IMR-90 (cell line): Measurements from ENCODE around the gene AOX1. TPM values are rescaled to one million over a fixed set of nuclear protein-coding genes. Genes with fewer than 3 reads are reported as not detected.

ENCODE experiments used
- ATAC-seq: fragments of 200-7000 bp; cut with Tn5 transposase; 2 replicates; pipeline ENCODE4 v1.9.1; 2020; ENCODE audit warnings: low read depth, mild to moderate bottlenecking, moderate library complexity
- BruUV-seq: library from RNA; stranded (reverse); fragments of 400-500 nt; replicated peaks from 2 replicates; lab custom pipeline; 2021; lab: Mats Ljungman, UMichigan
- CTCF ChIA-PET: fragments of 300-600 bp; formaldehyde crosslinking; extraction: SDS; loops from one replicate; lab custom pipeline; 2021; ENCODE audit warnings: antibody characterized with exemption; lab: Yijun Ruan, JAX
- POLR2A ChIA-PET: fragments of 300-600 bp; sonication (Branson Sonifier 250); formaldehyde crosslinking; loops from one replicate; lab custom pipeline; 2022; ENCODE audit warnings: antibody characterized with exemption; ENCODE audit not compliant: unreplicated experiment; lab: Charles Lee
- DNase-seq: peaks from one replicate; pipeline ENCODE4 v3.0.0; 2013
- H2AFZ ChIP-seq: replicated peaks from 2 replicates; pipeline ENCODE3; 2013; ENCODE audit warnings: low read length, mild to moderate bottlenecking; ENCODE audit not compliant: poor library complexity
- H2AK5ac ChIP-seq: 2 replicates; pipeline ENCODE4 v1.6.1; 2013; ENCODE audit warnings: low read depth, low read length, inconsistent platforms
- H2AK9ac ChIP-seq: replicated peaks from 2 replicates; pipeline ENCODE3; 2013; ENCODE audit warnings: mild to moderate bottlenecking, low read depth, low read length, moderate library complexity; ENCODE audit not compliant: poor library complexity
- H2BK120ac ChIP-seq: 2 replicates; pipeline ENCODE4 v1.6.1; 2013; ENCODE audit warnings: low read depth, low read length, inconsistent platforms
- H2BK15ac ChIP-seq: 3 replicates; pipeline ENCODE4 v1.6.1; 2013; ENCODE audit warnings: low read depth, low read length, inconsistent platforms
- H2BK20ac ChIP-seq: 2 replicates; pipeline ENCODE4 v1.6.1; 2013; ENCODE audit warnings: low read depth, mild to moderate bottlenecking, inconsistent platforms, low read length, moderate library complexity
- H2BK5ac ChIP-seq: 2 replicates; pipeline ENCODE4 v1.6.1; 2013; ENCODE audit warnings: mild to moderate bottlenecking, low read depth, low read length, inconsistent platforms; ENCODE audit not compliant: poor library complexity, severe bottlenecking
- H3K14ac ChIP-seq: replicated peaks from 2 replicates; pipeline ENCODE4 v1.6.1; 2013; ENCODE audit warnings: low read depth, low read length, inconsistent platforms
- H3K18ac ChIP-seq: 2 replicates; pipeline ENCODE4 v1.6.1; 2013; ENCODE audit warnings: low read depth, low read length, control low read depth
- H3K23ac ChIP-seq: 2 replicates; pipeline ENCODE4 v1.6.1; 2013; ENCODE audit warnings: low read depth, low read length, inconsistent platforms
- H3K27ac ChIP-seq: 2 replicates; pipeline ENCODE4 v1.5.1; 2013; ENCODE audit warnings: mild to moderate bottlenecking, control low read depth, low read length; ENCODE audit not compliant: insufficient read depth
- H3K27me3 ChIP-seq: 2 replicates; pipeline ENCODE4 v1.6.1; 2013; ENCODE audit warnings: low read length; ENCODE audit not compliant: control insufficient read depth, insufficient read depth
- H3K36me3 ChIP-seq: 2 replicates; pipeline ENCODE4 v1.6.1; 2013; ENCODE audit warnings: low read length, mixed read lengths; ENCODE audit not compliant: control insufficient read depth, insufficient read depth
- H3K4ac ChIP-seq: 2 replicates; pipeline ENCODE4 v1.6.1; 2013; ENCODE audit warnings: low read depth, low read length, inconsistent platforms
- H3K4me1 ChIP-seq: 2 replicates; pipeline ENCODE4 v1.6.1; 2013; ENCODE audit warnings: low read length, mixed read lengths; ENCODE audit not compliant: control insufficient read depth, insufficient read depth
- H3K4me2 ChIP-seq: 2 replicates; pipeline ENCODE4 v1.6.1; 2013; ENCODE audit warnings: low read depth, mild to moderate bottlenecking, control low read depth, low read length, moderate library complexity
- H3K4me3 ChIP-seq: 2 replicates; pipeline ENCODE4 v1.5.1; 2013; ENCODE audit warnings: low read depth, mild to moderate bottlenecking, control low read depth, low read length, moderate library complexity; ENCODE audit not compliant: insufficient read depth
- H3K56ac ChIP-seq: 2 replicates; pipeline ENCODE4 v1.6.1; 2013; ENCODE audit warnings: low read length, inconsistent platforms; ENCODE audit not compliant: insufficient read depth; ENCODE audit errors: extremely low read depth
- H3K79me1 ChIP-seq, 2 experiments: 2 replicates each; pipeline ENCODE4 v1.6.1; 2013; ENCODE audit warnings: low read length in 2 of 2, inconsistent platforms in 1 of 2, low read depth in 1 of 2
- H3K9ac ChIP-seq: 2 replicates; pipeline ENCODE4 v1.6.1; 2013; ENCODE audit warnings: low read depth, low read length, control low read depth
- H3K9me1 ChIP-seq: 2 replicates; pipeline ENCODE4 v1.6.1; 2013; ENCODE audit warnings: low read length, inconsistent platforms; ENCODE audit not compliant: insufficient read depth
- H3K9me3 ChIP-seq: 2 replicates; pipeline ENCODE4 v1.6.1; 2013; ENCODE audit warnings: low read length; ENCODE audit not compliant: control insufficient read depth, insufficient read depth
- H4K20me1 ChIP-seq: 2 replicates; pipeline ENCODE4 v1.6.1; 2013; ENCODE audit warnings: low read length, inconsistent platforms; ENCODE audit not compliant: insufficient read depth
- H4K5ac ChIP-seq: 2 replicates; pipeline ENCODE4 v1.6.1; 2013; ENCODE audit warnings: mild to moderate bottlenecking, low read depth, low read length, control low read depth
- H4K8ac ChIP-seq, 2 experiments: 2 replicates each; pipeline ENCODE4 v1.6.1; 2013; ENCODE audit warnings: low read depth in 2 of 2, low read length in 2 of 2, control low read depth in 1 of 2, inconsistent platforms in 1 of 2
- H4K91ac ChIP-seq: 2 replicates; pipeline ENCODE4 v1.6.1; 2013; ENCODE audit warnings: low read depth, low read length, inconsistent platforms; ENCODE audit not compliant: insufficient read depth
- MAZ ChIP-seq: IDR thresholded peaks from 2 replicates; pipeline ENCODE4 v1.6.1; 2012; ENCODE audit warnings: low read depth, mild to moderate bottlenecking, low read length, improper control_type of control experiment, moderate library complexity, borderline replicate concordance
- POLR2A ChIP-seq: IDR thresholded peaks from 2 replicates; pipeline ENCODE4 v1.6.1; 2012; ENCODE audit warnings: mild to moderate bottlenecking, low read depth, low read length
- RAD21 ChIP-seq: IDR thresholded peaks from 2 replicates; pipeline ENCODE4 v1.6.1; 2012; ENCODE audit warnings: low read length, improper control_type of control experiment
- RCOR1 ChIP-seq: IDR thresholded peaks from 2 replicates; pipeline ENCODE4 v1.6.1; 2012; ENCODE audit warnings: mild to moderate bottlenecking, low read length, improper control_type of control experiment; ENCODE audit not compliant: insufficient replicate concordance
- WGBS, 2 experiments: methylation state at CpG; one replicate each; pipeline versions ENCODE4 v1.1.5 to v1.1.7; 2013; ENCODE audit warnings: missing lambda C conversion rate in 2 of 2; ENCODE audit not compliant: insufficient read length in 1 of 2; ENCODE audit errors: extremely low coverage in 2 of 2; 5-methylcytosine and 5-hydroxymethylcytosine counted together
- dilution Hi-C: fragments of 300-500 bp; cut with HindIII; formaldehyde crosslinking; loops from one replicate; pipeline ENCODE4 v1.14.3; 2018; ENCODE audit warnings: low sequenced_read_pairs; ENCODE audit not compliant: unreplicated experiment
- in situ Hi-C: fragments of 300-500 bp; cut with MboI; formaldehyde crosslinking; loops from 3 replicates; pipeline ENCODE4 v1.14.3; 2019; ENCODE audit warnings: low sequenced_read_pairs, inconsistent platforms, mixed read lengths
- intact Hi-C: fragments of 100-400 bp; cut with micrococcal nuclease; formaldehyde crosslinking; loops from 2 replicates; pipeline ENCODE4 v1.10.0; 2022
- polyA plus RNA-seq, 3 experiments: library from polyadenylated mRNA; depleted of rRNA; stranded (reverse); fragments of >200 nt; gene quantifications; 2 replicates each; pipeline ENCODE4 v1.2.3, GENCODE V29; 2012; ENCODE audit warnings: low replicate concordance in 1 of 3
- total RNA-seq: library from RNA; depleted of rRNA; stranded (reverse); fragments of >200 nt; gene quantifications from 2 replicates; pipeline ENCODE4 v1.2.3, GENCODE V29; 2012

The AOX1 gene
- total and polyA plus RNA-seq, 2 of the 4 experiments (the other 2 are of a cell fraction) = 21.7 to 59.9 TPM

GRCh38 chr2:200664770-200665494 lies 79.1 kb downstream of the AOX1 start:
- CTCF ChIA-PET = no interaction called here

More at GRCh38 chr2:200664770-200665494, 79.1 kb downstream of the AOX1 start:
- H2BK120ac ChIP-seq = no peak overlapping the region
- no peak overlapping the region for H4K91ac ChIP-seq
- dilution Hi-C loops = no loop called here
- H3K18ac ChIP-seq = no peak overlapping the region
- H2AFZ ChIP-seq = no peak overlapping the region
- peaks cover 11% of the 10 kb centered on the region for H3K9me1 ChIP-seq
- H4K20me1 ChIP-seq = no peaks in the 10 kb centered on the region
- no peak for TF ChIP-seq MAZ
- TF ChIP-seq POLR2A = no peak
- TF ChIP-seq RCOR1 = no peak
- no peak for TF ChIP-seq RAD21
- H3K9ac ChIP-seq = no peak overlapping the region
- H3K27me3 ChIP-seq = no peaks in the 10 kb centered on the region
- no peaks in the 10 kb centered on the region for H3K79me1 ChIP-seq
- no peak overlapping the region for H3K14ac ChIP-seq
- 85% methylated on average over 2 of the region's 6 CpGs; no CpG with 5 or more reads in 1 of the 2 experiments for WGBS, 2 experiments
- POLR2A ChIA-PET = no interaction called here
- H3K4me2 ChIP-seq = no peak overlapping the region
- H3K4me3 ChIP-seq = no peak overlapping the region
- no peak overlapping the region for H2BK20ac ChIP-seq
- H3K23ac ChIP-seq = no peak overlapping the region
- no peak overlapping the region for H2AK9ac ChIP-seq
- no peak overlapping the region for H4K5ac ChIP-seq
- H3K9me3 ChIP-seq = no peaks in the 10 kb centered on the region
- H3K4me1 ChIP-seq = peaks cover 6% of the 10 kb centered on the region
- H2BK5ac ChIP-seq = no peak overlapping the region
- H3K4ac ChIP-seq = no peak overlapping the region
- H2AK5ac ChIP-seq = no peak overlapping the region
- BruUV-seq = no TSS peak
- no peak overlapping the region for H3K27ac ChIP-seq
- DNase-seq (no peak), ATAC-seq (no peak)
- H4K8ac ChIP-seq = no peak overlapping the region
- in situ Hi-C loops = no loop called here
- intact Hi-C loops = loop anchor here (5.0 kb wide), 1 partner anchor 38 kb away; no protein-coding TSS in a partner anchor
- H2BK15ac ChIP-seq = no peak overlapping the region
- H3K36me3 ChIP-seq = no peaks in the 10 kb centered on the region
- H3K56ac ChIP-seq = no peak overlapping the region
